H9 (cell line): ENCODE results near the gene ARHGAP45. TPM values are rescaled to one million over a fixed set of nuclear protein-coding genes. Genes with fewer than 3 reads are reported as not detected.

Experiments used
- DNase-seq: peaks from one replicate; pipeline ENCODE4 v3.0.0-alpha.2; 2017
- H2AFZ ChIP-seq: one replicate; pipeline ENCODE4 v1.6.1; 2013; ENCODE audit warnings: mild to moderate bottlenecking, low read length, control low read depth, moderate library complexity
- H2AK5ac ChIP-seq: 2 replicates; pipeline ENCODE4 v1.6.1; 2013; ENCODE audit warnings: low read length, control low read depth, mixed read lengths; ENCODE audit not compliant: insufficient read length
- H2BK120ac ChIP-seq: one replicate; pipeline ENCODE4 v1.6.1; 2013; ENCODE audit warnings: low read depth, mild to moderate bottlenecking, low read length, control low read depth, inconsistent platforms; ENCODE audit not compliant: poor library complexity, severe bottlenecking
- H2BK12ac ChIP-seq: 2 replicates; pipeline ENCODE4 v1.6.1; 2013; ENCODE audit warnings: low read length, control low read depth, mixed read lengths, low read depth; ENCODE audit not compliant: insufficient read length
- H2BK15ac ChIP-seq: 2 replicates; pipeline ENCODE4 v1.6.1; 2013; ENCODE audit warnings: low read depth, low read length, control low read depth
- H2BK20ac ChIP-seq: one replicate; pipeline ENCODE4 v1.6.1; 2013; ENCODE audit warnings: low read depth, mild to moderate bottlenecking, low read length, control low read depth, inconsistent platforms; ENCODE audit not compliant: poor library complexity, severe bottlenecking
- H2BK5ac ChIP-seq: 2 replicates; pipeline ENCODE4 v1.6.1; 2013; ENCODE audit warnings: low read length, control low read depth, mixed read lengths; ENCODE audit not compliant: insufficient read length
- H3K14ac ChIP-seq: 2 replicates; pipeline ENCODE4 v1.6.1; 2013; ENCODE audit warnings: low read length, control low read depth; ENCODE audit not compliant: insufficient read depth
- H3K18ac ChIP-seq: 2 replicates; pipeline ENCODE4 v1.6.1; 2013; ENCODE audit warnings: low read depth, mild to moderate bottlenecking, mixed read lengths, low read length, control low read depth; ENCODE audit not compliant: insufficient read length
- H3K23ac ChIP-seq: 2 replicates; pipeline ENCODE4 v1.6.1; 2013; ENCODE audit warnings: low read length, control low read depth, mixed read lengths, low read depth; ENCODE audit not compliant: insufficient read length
- H3K23me2 ChIP-seq: 2 replicates; pipeline ENCODE4 v1.6.1; 2013; ENCODE audit warnings: low read depth, mild to moderate bottlenecking, mixed read lengths, low read length, control low read depth; ENCODE audit not compliant: insufficient read length, poor library complexity, severe bottlenecking
- H3K27ac ChIP-seq: 2 replicates; pipeline ENCODE4 v1.5.1; 2013; ENCODE audit warnings: low read length, control low read depth, mixed read lengths, low read depth; ENCODE audit not compliant: insufficient read length
- H3K27me3 ChIP-seq: 2 replicates; pipeline ENCODE4 v1.6.1; 2013; ENCODE audit warnings: low read length, control low read depth, inconsistent platforms; ENCODE audit not compliant: insufficient read depth
- H3K4ac ChIP-seq: 2 replicates; pipeline ENCODE4 v1.6.1; 2013; ENCODE audit warnings: low read depth, mild to moderate bottlenecking, control low read depth, inconsistent platforms, low read length, moderate library complexity
- H3K4me1 ChIP-seq: 2 replicates; pipeline ENCODE4 v1.6.1; 2013; ENCODE audit warnings: low read length, control low read depth, inconsistent platforms; ENCODE audit not compliant: insufficient read depth
- H3K4me2 ChIP-seq: 2 replicates; pipeline ENCODE4 v1.6.1; 2013; ENCODE audit warnings: low read length, control low read depth, mixed read lengths; ENCODE audit not compliant: insufficient read length, insufficient read depth
- H3K56ac ChIP-seq: 2 replicates; pipeline ENCODE4 v1.6.1; 2013; ENCODE audit warnings: low read depth, mild to moderate bottlenecking, mixed read lengths, low read length, control low read depth; ENCODE audit not compliant: insufficient read length
- H3K79me1 ChIP-seq: 2 replicates; pipeline ENCODE4 v1.6.1; 2013; ENCODE audit warnings: low read depth, mild to moderate bottlenecking, moderate library complexity, low read length, control low read depth, inconsistent platforms; ENCODE audit not compliant: insufficient read depth, poor library complexity, severe bottlenecking
- H3K79me2 ChIP-seq: 2 replicates; pipeline ENCODE4 v1.6.1; 2013; ENCODE audit warnings: low read length, control low read depth, inconsistent platforms; ENCODE audit not compliant: insufficient read depth
- H3K9ac ChIP-seq: 2 replicates; pipeline ENCODE4 v1.6.1; 2013; ENCODE audit warnings: low read length, control low read depth, mixed read lengths; ENCODE audit not compliant: insufficient read length; ENCODE audit errors: extremely low read depth
- H3K9me3 ChIP-seq: one replicate; pipeline ENCODE4 v1.6.1; 2013; ENCODE audit warnings: low read depth, low read length, inconsistent platforms; ENCODE audit not compliant: control insufficient read depth
- H3T11ph ChIP-seq: one replicate; pipeline ENCODE4 v1.6.1; 2013; ENCODE audit warnings: mild to moderate bottlenecking, low read length, control low read depth, inconsistent platforms
- H4K20me1 ChIP-seq: one replicate; pipeline ENCODE4 v1.6.1; 2013; ENCODE audit not compliant: control insufficient read depth, insufficient read length, insufficient read depth
- H4K5ac ChIP-seq: 2 replicates; pipeline ENCODE4 v1.6.1; 2013; ENCODE audit warnings: low read depth, mild to moderate bottlenecking, mixed read lengths, low read length, control low read depth; ENCODE audit not compliant: insufficient read length
- H4K8ac ChIP-seq: replicated peaks from 2 replicates; pipeline ENCODE4 v1.6.1; 2013; ENCODE audit warnings: low read length, control low read depth, mixed read lengths, low read depth; ENCODE audit not compliant: insufficient read length
- H4K91ac ChIP-seq: 2 replicates; pipeline ENCODE4 v1.6.1; 2013; ENCODE audit warnings: low read depth, mild to moderate bottlenecking, moderate library complexity, mixed read lengths, low read length, control low read depth; ENCODE audit not compliant: insufficient read length
- H3K27ac Mint-ChIP-seq, 3 experiments: 2 replicates in 2 of 3; 3 replicates in 1 of 3; pipeline ENCODE4 v1.8.0; 2020 to 2021; ENCODE audit warnings: mixed read lengths in 3 of 3, mild to moderate bottlenecking in 1 of 3, moderate library complexity in 1 of 3
- H3K27me3 Mint-ChIP-seq: 2 replicates; pipeline ENCODE4 v1.8.0; 2021; ENCODE audit warnings: low read depth, mild to moderate bottlenecking, moderate library complexity, mixed read lengths
- H3K36me3 Mint-ChIP-seq, 3 experiments: 2 replicates in 2 of 3; 3 replicates in 1 of 3; pipeline ENCODE4 v1.8.0; 2020 to 2021; ENCODE audit warnings: low read depth in 3 of 3, mixed read lengths in 3 of 3; ENCODE audit not compliant: insufficient read depth in 1 of 3
- H3K4me1 Mint-ChIP-seq, 2 experiments: 2 replicates each; pipeline ENCODE4 v1.8.0; 2020; ENCODE audit warnings: mixed read lengths in 2 of 2
- H3K4me3 Mint-ChIP-seq, 2 experiments: 2 replicates in 1 of 2; 3 replicates in 1 of 2; pipeline ENCODE4 v1.8.0; 2020 to 2021; ENCODE audit warnings: mild to moderate bottlenecking in 2 of 2, mixed read lengths in 2 of 2, moderate library complexity in 1 of 2
- H3K9me3 Mint-ChIP-seq, 2 experiments: 2 replicates in 1 of 2; 3 replicates in 1 of 2; pipeline ENCODE4 v1.8.0; 2020; ENCODE audit warnings: mild to moderate bottlenecking in 2 of 2, mixed read lengths in 2 of 2, moderate library complexity in 1 of 2
- CTCF ChIP-seq: fragments of 200-600 bp; sonication (generic); conservative IDR thresholded peaks from 3 replicates; pipeline ENCODE4 v1.8.0; 2021; ENCODE audit warnings: antibody characterized with exemption, mild to moderate bottlenecking
- WGBS: extraction: QIAGEN DNeasy Blood & Tissue Kit; methylation state at CpG from one replicate; pipeline ENCODE4 v1.1.7; 2013; ENCODE audit warnings: missing lambda C conversion rate, low lambda C conversion rate, mixed read lengths; ENCODE audit not compliant: insufficient read length; ENCODE audit errors: extremely low coverage; 5-methylcytosine and 5-hydroxymethylcytosine counted together
- total RNA-seq: library from RNA; stranded (reverse); gene quantifications from 2 replicates; pipeline ENCODE4 v1.2.1, GENCODE V29; 2021

Gene ARHGAP45
- total RNA-seq, 1 experiment from 2014 or later: 39.8 TPM

GRCh38 chr19:1094655-1094977 is 27.6 kb downstream of the ARHGAP45 start:
- Histone ChIP-seq H2BK20ac (no peak overlapping the region), H3K27me3 (no peaks in the 10 kb centered on the region), H3K4ac (no peak overlapping the region), H3K23ac (no peak overlapping the region), H3K27ac (no peak overlapping the region), H4K5ac (no peak overlapping the region), H4K91ac (no peak overlapping the region), H3K79me2 (peaks cover 12% of the 10 kb centered on the region; the same call in 1 of the 2 replicates), H2AK5ac (no peak overlapping the region), H3K4me1 (no peaks in the 10 kb centered on the region; the same call in 1 of the 2 replicates), H3K23me2 (peaks cover 7% of the 10 kb centered on the region), H3K9ac (peak overlapping the region; percentile 90), H2BK15ac (no peak overlapping the region), H3K9me3 (no peaks in the 10 kb centered on the region), H3K4me2 (peak overlapping the region; percentile 69), H3K18ac (no peak overlapping the region), H2AFZ (no peak overlapping the region), H2BK5ac (no peak overlapping the region), H3T11ph (no peak overlapping the region), H3K79me1 (peaks cover 11% of the 10 kb centered on the region), H4K8ac (no peak overlapping the region), H2BK120ac (no peak overlapping the region), H2BK12ac (no peak overlapping the region), H3K56ac (no peak overlapping the region), H3K14ac (peak overlapping the region; percentile 50; the same call in 1 of the 2 replicates), H4K20me1 (no peaks in the 10 kb centered on the region)
- H3K27ac Mint-ChIP-seq: peak overlapping the region; percentile 61 to 87 (median 70); a peak in 3 of 7 replicates
- peaks cover 0 to 2% of the 10 kb centered on the region in 2 experiments; a peak in 1 of 5 replicates for H3K9me3 Mint-ChIP-seq
- WGBS: no CpG with 5 or more reads among the region's 19 CpGs
- no peak for DNase-seq
- peaks cover 6 to 22% of the 10 kb centered on the region in 2 experiments for H3K4me1 Mint-ChIP-seq
- peak overlapping the region; percentile 91 to 92 for H3K4me3 Mint-ChIP-seq
- peaks cover 6 to 32% (median 28%) of the 10 kb centered on the region in 3 experiments; a peak in 6 of 7 replicates for H3K36me3 Mint-ChIP-seq
- no peak for TF ChIP-seq CTCF
- no peaks in the 10 kb centered on the region for H3K27me3 Mint-ChIP-seq
